ENCODE data around the gene MT1M. TPM values are rescaled to one million over a fixed set of nuclear protein-coding genes. Genes with fewer than 3 reads are reported as not detected.

The MT1M gene
- total and polyA plus RNA-seq, 2 of the 8 experiments (the other 6 are each of a cell fraction or from before 2014, with no cell fraction given), result 2.1 TPM; not detected in 1

GRCh38 chr16:56651586-56651985, 19.1 kb downstream of the MT1M start, which contains the start of gene MT1B (continued):
- TF ChIP-seq CHD7 (IDR thresholded peaks at IDR 0.05; ENCODE audit: insufficient replicate concordance, low read length), result no peak
- TF ChIP-seq CBX8 (IDR thresholded peaks at IDR 0.05; ENCODE audit: borderline replicate concordance, low read depth, low read length), result no peak
- TF ChIP-seq JUND (IDR thresholded peaks at IDR 0.05; ENCODE audit: low read length), result no peak
- TF ChIP-seq SAP30 (IDR thresholded peaks at IDR 0.05; ENCODE audit: insufficient read depth, insufficient replicate concordance, low read length), result no peak
- TF ChIP-seq EZH2 (IDR thresholded peaks at IDR 0.05; ENCODE audit: low read depth, low read length, severe bottlenecking), result no peak
- no peak for TF ChIP-seq RFX5 (IDR thresholded peaks at IDR 0.05; ENCODE audit: borderline replicate concordance, low read depth, low read length)

Measured in H1 (cell line).